ENCODE results near the gene GRIK1. TPM values are rescaled to one million over a fixed set of nuclear protein-coding genes. Genes with fewer than 3 reads are reported as not detected.

The GRIK1 gene
- total and polyA plus RNA-seq, 3 experiments from 2014 or later = not detected

GRCh38 chr21:29704719-29705118 lies 235.1 kb downstream of the GRIK1 start:
- H3K4me1 ChIP-seq (ENCODE audit: insufficient read depth, low read length) = no peaks in the 10 kb centered on the region
- ChIA-PET CTCF (no interaction called here), POLR2A (no interaction called here)
- Mint-ChIP-seq H3K4me3 (no peak overlapping the region), H3K36me3 (peaks cover 0 to 3% (median 0%) of the 10 kb centered on the region in 3 donors), H3K4me1 (no peaks in the 10 kb centered on the region), H3K27me3 (no peaks in the 10 kb centered on the region), H3K27ac (no peak overlapping the region), H3K9me3 (peaks cover 0 to 4% (median 3%) of the 10 kb centered on the region in 5 donors)
- no peaks in the 10 kb centered on the region for H3K27me3 ChIP-seq (ENCODE audit: insufficient read depth, low read length, poor library complexity, severe bottlenecking)
- H3K9me3 ChIP-seq (ENCODE audit: low read length) = no peaks in the 10 kb centered on the region
- DNase-seq = no peak
- no peak overlapping the region for H3K27ac ChIP-seq (ENCODE audit: low read depth, low read length)
- no peak overlapping the region for H3K4me3 ChIP-seq (ENCODE audit: low read length)
- no peaks in the 10 kb centered on the region for H3K36me3 ChIP-seq (ENCODE audit: insufficient read depth, low read length)

- Mint-ChIP-seq H3K27me3 (no peaks in the 10 kb centered on the region), H3K4me3 (no peak overlapping the region), H3K36me3 (peaks cover 0 to 3% (median 0%) of the 10 kb centered on the region in 3 donors), H3K27ac (no peak overlapping the region), H3K4me1 (no peaks in the 10 kb centered on the region), H3K9me3 (peaks cover 0 to 6% (median 6%) of the 10 kb centered on the region in 5 donors)
- no peaks in the 10 kb centered on the region for H3K36me3 ChIP-seq (ENCODE audit: insufficient read depth, low read length)
- H3K4me1 ChIP-seq (ENCODE audit: insufficient read depth, low read length) = no peaks in the 10 kb centered on the region
- H3K4me3 ChIP-seq (ENCODE audit: low read length) = no peak overlapping the region
- H3K9me3 ChIP-seq (ENCODE audit: low read length) = no peaks in the 10 kb centered on the region
- H3K27me3 ChIP-seq (ENCODE audit: insufficient read depth, low read length, poor library complexity, severe bottlenecking) = no peaks in the 10 kb centered on the region
- ChIA-PET POLR2A (no interaction called here), CTCF (no interaction called here)
- no peak overlapping the region for H3K27ac ChIP-seq (ENCODE audit: low read depth, low read length)
- no peak for DNase-seq
Observed at GRCh38 chr21:29701676-29702075, 238.1 kb downstream of the GRIK1 start.

GRCh38 chr21:29697555-29698193 lies 242.1 kb downstream of the GRIK1 start:
- Histone ChIP-seq H3K27me3 (ENCODE audit: insufficient read depth, low read length, poor library complexity, severe bottlenecking) (no peaks in the 10 kb centered on the region), H3K27ac (ENCODE audit: low read depth, low read length) (no peak overlapping the region), H3K9me3 (ENCODE audit: low read length) (no peaks in the 10 kb centered on the region), H3K4me3 (ENCODE audit: low read length) (no peak overlapping the region), H3K36me3 (ENCODE audit: insufficient read depth, low read length) (no peaks in the 10 kb centered on the region), H3K4me1 (ENCODE audit: insufficient read depth, low read length) (no peaks in the 10 kb centered on the region)
- CTCF ChIA-PET = no interaction called here
- Mint-ChIP-seq H3K9me3 (peaks cover 0 to 6% (median 6%) of the 10 kb centered on the region in 5 donors), H3K27me3 (no peaks in the 10 kb centered on the region), H3K27ac (no peak overlapping the region), H3K4me1 (no peaks in the 10 kb centered on the region), H3K4me3 (no peak overlapping the region), H3K36me3 (peaks cover 0 to 3% (median 0%) of the 10 kb centered on the region in 3 donors)
- no peak for DNase-seq
- POLR2A ChIA-PET = no interaction called here

DNA sequence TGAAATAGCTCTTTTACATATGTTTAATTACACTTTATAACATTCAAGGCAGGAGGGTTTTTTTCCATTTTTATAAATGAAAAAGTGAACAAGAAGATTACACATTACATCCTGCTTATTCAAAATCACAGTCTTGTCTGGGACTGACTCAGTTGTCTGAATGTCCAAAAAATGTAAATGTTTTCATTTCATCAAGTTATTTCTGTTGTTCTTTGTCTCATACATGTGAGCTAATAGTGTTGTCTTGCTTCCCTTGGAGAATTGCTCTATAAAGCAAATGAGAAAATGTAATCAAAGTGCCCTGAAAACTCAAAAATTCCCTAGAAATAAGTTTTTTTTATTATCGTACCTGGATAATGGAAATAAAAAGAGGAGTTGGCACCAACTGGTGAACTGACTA lies 242.9 kb downstream of the GRIK1 start:
- Mint-ChIP-seq H3K27me3 (no peaks in the 10 kb centered on the region), H3K36me3 (peaks cover 0 to 3% (median 0%) of the 10 kb centered on the region in 3 donors), H3K4me1 (no peaks in the 10 kb centered on the region), H3K4me3 (no peak overlapping the region), H3K9me3 (peaks cover 0 to 6% (median 6%) of the 10 kb centered on the region in 5 donors), H3K27ac (no peak overlapping the region)
- Histone ChIP-seq H3K9me3 (ENCODE audit: low read length) (no peaks in the 10 kb centered on the region), H3K36me3 (ENCODE audit: insufficient read depth, low read length) (no peaks in the 10 kb centered on the region), H3K4me1 (ENCODE audit: insufficient read depth, low read length) (no peaks in the 10 kb centered on the region), H3K4me3 (ENCODE audit: low read length) (no peak overlapping the region), H3K27me3 (ENCODE audit: insufficient read depth, low read length, poor library complexity, severe bottlenecking) (no peaks in the 10 kb centered on the region), H3K27ac (ENCODE audit: low read depth, low read length) (no peak overlapping the region)
- ChIA-PET CTCF (no interaction called here), POLR2A (no interaction called here)
- no peak for DNase-seq

- no peak overlapping the region for H3K4me3 Mint-ChIP-seq
- H3K36me3 Mint-ChIP-seq = no peaks in the 10 kb centered on the region
- no peaks in the 10 kb centered on the region for H3K9me3 ChIP-seq (ENCODE audit: low read length)
- H3K27ac ChIP-seq (ENCODE audit: low read depth, low read length) = no peak overlapping the region
- H3K27ac Mint-ChIP-seq = no peak overlapping the region
- no peaks in the 10 kb centered on the region for H3K27me3 Mint-ChIP-seq
- H3K4me1 Mint-ChIP-seq = no peaks in the 10 kb centered on the region
- H3K27me3 ChIP-seq (ENCODE audit: insufficient read depth, low read length, poor library complexity, severe bottlenecking) = no peaks in the 10 kb centered on the region
- no peak overlapping the region for H3K4me3 ChIP-seq (ENCODE audit: low read length)
- CTCF ChIA-PET = no interaction called here
- H3K9me3 Mint-ChIP-seq = peaks cover 0 to 4% (median 0%) of the 10 kb centered on the region in 5 donors
- no peaks in the 10 kb centered on the region for H3K4me1 ChIP-seq (ENCODE audit: insufficient read depth, low read length)
- POLR2A ChIA-PET = no interaction called here
- H3K36me3 ChIP-seq (ENCODE audit: insufficient read depth, low read length) = no peaks in the 10 kb centered on the region
- DNase-seq = no peak
Observed at GRCh38 chr21:29691616-29692491, 247.9 kb downstream of the GRIK1 start.

GRCh38 chr21:29689753-29690152 lies 250.0 kb downstream of the GRIK1 start:
- H3K27me3 ChIP-seq (ENCODE audit: insufficient read depth, low read length, poor library complexity, severe bottlenecking) = no peaks in the 10 kb centered on the region
- ChIA-PET POLR2A (no interaction called here), CTCF (no interaction called here)
- H3K36me3 ChIP-seq (ENCODE audit: insufficient read depth, low read length) = no peaks in the 10 kb centered on the region
- Mint-ChIP-seq H3K36me3 (no peaks in the 10 kb centered on the region), H3K4me1 (no peaks in the 10 kb centered on the region), H3K4me3 (no peak overlapping the region), H3K27me3 (no peaks in the 10 kb centered on the region), H3K27ac (no peak overlapping the region), H3K9me3 (peaks cover 0 to 4% (median 1%) of the 10 kb centered on the region in 5 donors)
- no peak overlapping the region for H3K27ac ChIP-seq (ENCODE audit: low read depth, low read length)
- DNase-seq = no peak
- no peaks in the 10 kb centered on the region for H3K4me1 ChIP-seq (ENCODE audit: insufficient read depth, low read length)
- no peak overlapping the region for H3K4me3 ChIP-seq (ENCODE audit: low read length)
- H3K9me3 ChIP-seq (ENCODE audit: low read length) = no peaks in the 10 kb centered on the region

DNA sequence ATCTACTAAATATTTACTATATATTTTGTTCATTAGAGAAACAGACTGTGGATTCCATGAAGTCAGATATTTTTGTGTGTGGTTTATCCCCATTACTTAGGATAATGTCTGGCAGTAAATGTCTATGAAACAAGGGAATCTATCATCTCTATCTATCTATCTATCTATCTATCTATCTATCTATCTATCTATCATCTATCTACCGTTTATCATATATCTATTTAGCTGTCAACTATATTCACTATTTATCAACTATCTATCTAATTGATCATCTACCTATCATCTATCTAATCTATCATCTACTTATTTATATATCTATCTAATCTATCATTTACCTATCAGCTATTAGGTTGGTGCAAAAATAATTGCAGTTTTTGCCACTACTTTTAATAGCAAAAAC lies 255.7 kb downstream of the GRIK1 start:
- Histone ChIP-seq H3K27ac (ENCODE audit: low read depth, low read length) (no peak overlapping the region), H3K27me3 (ENCODE audit: insufficient read depth, low read length, poor library complexity, severe bottlenecking) (no peaks in the 10 kb centered on the region), H3K4me1 (ENCODE audit: insufficient read depth, low read length) (no peaks in the 10 kb centered on the region), H3K9me3 (ENCODE audit: low read length) (no peaks in the 10 kb centered on the region), H3K4me3 (ENCODE audit: low read length) (no peak overlapping the region), H3K36me3 (ENCODE audit: insufficient read depth, low read length) (no peaks in the 10 kb centered on the region)
- POLR2A ChIA-PET = no interaction called here
- H3K27ac Mint-ChIP-seq = no peak overlapping the region
- no peak overlapping the region for H3K4me3 Mint-ChIP-seq
- H3K36me3 Mint-ChIP-seq = no peaks in the 10 kb centered on the region
- H3K9me3 Mint-ChIP-seq = peaks cover 2 to 9% (median 3%) of the 10 kb centered on the region in 5 donors
- H3K4me1 Mint-ChIP-seq = no peaks in the 10 kb centered on the region
- DNase-seq = no peak
- CTCF ChIA-PET = no interaction called here
- H3K27me3 Mint-ChIP-seq = no peaks in the 10 kb centered on the region

GRCh38 chr21:29682800-29683199 lies 257.0 kb downstream of the GRIK1 start:
- POLR2A ChIA-PET = no interaction called here
- no peaks in the 10 kb centered on the region for H3K36me3 ChIP-seq (ENCODE audit: insufficient read depth, low read length)
- no peaks in the 10 kb centered on the region for H3K27me3 Mint-ChIP-seq
- H3K4me3 ChIP-seq (ENCODE audit: low read length) = no peak overlapping the region
- no peak overlapping the region for H3K27ac ChIP-seq (ENCODE audit: low read depth, low read length)
- no peaks in the 10 kb centered on the region for H3K4me1 ChIP-seq (ENCODE audit: insufficient read depth, low read length)
- no peaks in the 10 kb centered on the region for H3K27me3 ChIP-seq (ENCODE audit: insufficient read depth, low read length, poor library complexity, severe bottlenecking)
- no peaks in the 10 kb centered on the region for H3K4me1 Mint-ChIP-seq
- no peaks in the 10 kb centered on the region for H3K36me3 Mint-ChIP-seq
- no peak for DNase-seq
- no peak overlapping the region for H3K27ac Mint-ChIP-seq
- peaks cover 2 to 9% (median 3%) of the 10 kb centered on the region in 5 donors for H3K9me3 Mint-ChIP-seq
- CTCF ChIA-PET = no interaction called here
- no peak overlapping the region for H3K4me3 Mint-ChIP-seq
- H3K9me3 ChIP-seq (ENCODE audit: low read length) = no peaks in the 10 kb centered on the region

Data from CD8-positive, alpha-beta memory T cell (primary cell).